Measurements from ENCODE around the gene STT3B. TPM values are rescaled to one million over a fixed set of nuclear protein-coding genes. Genes with fewer than 3 reads are reported as not detected.
A peak's percentile ranks its signal among the peaks of the same experiment; 100 is the strongest.

STT3B gene
- polyA plus RNA-seq, 1 donor (not counting 4 experiments of a cell fraction or from before 2014, with no cell fraction given) = 129 TPM

GRCh38 chr3:31536497-31536896 lies 3.8 kb downstream of the STT3B start:
- no peaks in the 10 kb centered on the region for H3K9me3 ChIP-seq (ENCODE audit: control insufficient read depth, low read depth, low read length)
- TF ChIP-seq CTCF (optimal IDR thresholded peaks at IDR 0.05 in 1 of 3, IDR thresholded peaks at IDR 0.05 in 1 of 3, conservative IDR thresholded peaks at IDR 0.05 in 1 of 3; ENCODE audit: extremely low read depth in 1 of 3, insufficient read depth in 2 of 3, low read length in 3 of 3) (no peak), EZH2 (IDR thresholded peaks at IDR 0.05; ENCODE audit: low read length) (no peak)
- peaks cover 8% of the 10 kb centered on the region for H4K20me1 ChIP-seq (ENCODE audit: control insufficient read depth, extremely low read depth, insufficient read depth, low read length)
- no peak for FAIRE-seq
- no peaks in the 10 kb centered on the region for H3K9me1 ChIP-seq (ENCODE audit: control insufficient read depth, extremely low read depth, insufficient read depth, low read length)
- dilution Hi-C loops (cut with MboI; ENCODE audit: extremely low pct_ligation_motif_present, low sequenced_read_pairs) = no loop called here
- H3K4me3 ChIP-seq (ENCODE audit: control insufficient read depth in 2 of 3, extremely low read depth in 1 of 3, insufficient read depth in 2 of 3, low read depth in 1 of 3, low read length in 3 of 3) = peak overlapping the region in 1 of 3 experiments; percentile 9
- H2AFZ ChIP-seq (ENCODE audit: control insufficient read depth, low read length) = no peak overlapping the region
- DNase-seq (ENCODE audit: low read depth, low spot score) = no peak
- H3K36me3 ChIP-seq (ENCODE audit: control insufficient read depth in 2 of 2, extremely low read depth in 1 of 2, insufficient read depth in 2 of 2, low read length in 2 of 2) = no peaks in the 10 kb centered on the region
- H3K4me1 ChIP-seq (ENCODE audit: control insufficient read depth, extremely low read depth, insufficient read depth, low read length) = peaks cover 19% of the 10 kb centered on the region
- H3K4me2 ChIP-seq (ENCODE audit: control insufficient read depth, extremely low read depth, insufficient read depth, low read depth, low read length) = peak overlapping the region; percentile 62
- no peaks in the 10 kb centered on the region for H3K27me3 ChIP-seq (ENCODE audit: control insufficient read depth, extremely low read depth, insufficient read depth, low read length)
- no peak overlapping the region for H3K9ac ChIP-seq (ENCODE audit: control insufficient read depth, extremely low read depth, insufficient read depth, low read length)
- no peak overlapping the region for H3K27ac ChIP-seq (ENCODE audit: control insufficient read depth, insufficient read depth, low read length)
- peaks cover 87% of the 10 kb centered on the region for H3K79me2 ChIP-seq (ENCODE audit: control insufficient read depth, insufficient read depth, low read length)

- peaks cover 19% of the 10 kb centered on the region for H3K4me1 ChIP-seq (ENCODE audit: control insufficient read depth, extremely low read depth, insufficient read depth, low read length)
- H3K4me2 ChIP-seq (ENCODE audit: control insufficient read depth, extremely low read depth, insufficient read depth, low read depth, low read length) = peak overlapping the region; percentile 2
- no peak for FAIRE-seq
- H3K79me2 ChIP-seq (ENCODE audit: control insufficient read depth, insufficient read depth, low read length) = peaks cover 100% of the 10 kb centered on the region
- dilution Hi-C loops (cut with MboI; ENCODE audit: extremely low pct_ligation_motif_present, low sequenced_read_pairs) = no loop called here
- H4K20me1 ChIP-seq (ENCODE audit: control insufficient read depth, extremely low read depth, insufficient read depth, low read length) = peaks cover 6% of the 10 kb centered on the region
- no peak overlapping the region for H3K27ac ChIP-seq (ENCODE audit: control insufficient read depth, insufficient read depth, low read length)
- DNase-seq (ENCODE audit: low read depth, low spot score) = no peak
- no peaks in the 10 kb centered on the region for H3K36me3 ChIP-seq (ENCODE audit: control insufficient read depth in 2 of 2, extremely low read depth in 1 of 2, insufficient read depth in 2 of 2, low read length in 2 of 2)
- no peak overlapping the region for H3K9ac ChIP-seq (ENCODE audit: control insufficient read depth, extremely low read depth, insufficient read depth, low read length)
- TF ChIP-seq CTCF (optimal IDR thresholded peaks at IDR 0.05 in 1 of 3, IDR thresholded peaks at IDR 0.05 in 1 of 3, conservative IDR thresholded peaks at IDR 0.05 in 1 of 3; ENCODE audit: extremely low read depth in 1 of 3, insufficient read depth in 2 of 3, low read length in 3 of 3) (no peak), EZH2 (IDR thresholded peaks at IDR 0.05; ENCODE audit: low read length) (no peak)
- H3K27me3 ChIP-seq (ENCODE audit: control insufficient read depth, extremely low read depth, insufficient read depth, low read length) = no peaks in the 10 kb centered on the region
- H3K9me3 ChIP-seq (ENCODE audit: control insufficient read depth, low read depth, low read length) = no peaks in the 10 kb centered on the region
- no peak overlapping the region for H2AFZ ChIP-seq (ENCODE audit: control insufficient read depth, low read length)
- H3K9me1 ChIP-seq (ENCODE audit: control insufficient read depth, extremely low read depth, insufficient read depth, low read length) = no peaks in the 10 kb centered on the region
- H3K4me3 ChIP-seq (ENCODE audit: control insufficient read depth in 2 of 3, extremely low read depth in 1 of 3, insufficient read depth in 2 of 3, low read depth in 1 of 3, low read length in 3 of 3) = no peak overlapping the region
These were observed 6.1 kb downstream of the STT3B start for GRCh38 chr3:31538801-31539200.

Data from keratinocyte (primary cell).